LNCAP (cell line): ENCODE results near the gene ERLIN1.

Experiments
- CTCF ChIP-seq: fragments of 450-650 bp; IDR thresholded peaks from 2 replicates; pipeline ENCODE4 v1.5.1; 2017; ENCODE audit warnings: mild to moderate bottlenecking

ERLIN1 gene

GRCh38 chr10:100114976-100115770, 70.7 kb downstream of the ERLIN1 start:
- TF ChIP-seq CTCF: no peak

- no peak for TF ChIP-seq CTCF
These were observed 71.4 kb downstream of the ERLIN1 start for GRCh38 chr10:100114460-100114859.

- no peak for TF ChIP-seq CTCF
These were observed 76.2 kb downstream of the ERLIN1 start for GRCh38 chr10:100109670-100110069.

- TF ChIP-seq CTCF: no peak
These were observed 79.0 kb downstream of the ERLIN1 start for GRCh38 chr10:100106865-100107264.

- TF ChIP-seq CTCF: no peak
These were observed 81.5 kb downstream of the ERLIN1 start for GRCh38 chr10:100104300-100104699.

GRCh38 chr10:100103581-100103980, 82.2 kb downstream of the ERLIN1 start:
- TF ChIP-seq CTCF: no peak

- no peak for TF ChIP-seq CTCF
These were observed 84.4 kb downstream of the ERLIN1 start for GRCh38 chr10:100101192-100102076.
